Measurements from ENCODE around the gene IGFL2.

The IGFL2 gene

DNA sequence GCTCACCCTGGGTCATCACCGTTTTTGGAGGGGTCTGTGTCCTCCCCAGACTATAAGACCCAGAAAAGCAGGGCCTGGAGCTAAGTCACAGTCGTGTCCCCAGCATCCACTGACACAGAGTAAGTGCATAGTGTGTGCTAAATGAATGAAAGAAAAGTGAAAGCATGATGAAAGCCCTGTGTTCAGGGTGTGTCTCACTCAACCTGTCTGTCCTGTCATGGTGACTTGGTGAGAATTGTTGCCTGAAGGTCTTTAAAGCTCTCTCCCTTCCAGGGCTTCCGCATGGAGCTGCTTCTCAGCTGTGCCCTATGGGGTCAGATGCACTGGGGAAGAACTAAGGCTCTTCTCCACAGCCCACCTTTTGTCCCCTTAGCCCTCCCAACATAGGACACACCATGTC, 61.0 kb downstream of the IGFL2 start:
- no peak for DNase-seq

DNA sequence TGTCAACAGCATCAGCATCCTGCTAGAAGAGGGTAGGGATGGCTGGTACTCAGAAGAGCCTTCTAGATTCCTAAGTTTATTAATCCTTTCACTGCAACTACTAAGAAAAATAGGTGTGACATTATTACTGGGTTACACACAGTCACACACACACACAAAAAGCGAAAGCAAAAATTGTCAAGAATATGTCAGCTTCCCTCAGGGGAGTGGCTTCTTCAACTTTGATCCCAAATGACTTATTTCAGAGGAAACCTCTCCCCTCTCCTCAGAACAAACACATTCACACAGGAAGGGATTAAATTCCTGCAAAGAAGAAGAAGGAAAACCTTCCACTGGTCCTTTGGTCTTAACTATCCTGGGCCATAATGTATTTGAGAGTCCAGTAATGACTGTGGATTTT, 61.4 kb downstream of the IGFL2 start:
- DNase-seq = no peak

DNA sequence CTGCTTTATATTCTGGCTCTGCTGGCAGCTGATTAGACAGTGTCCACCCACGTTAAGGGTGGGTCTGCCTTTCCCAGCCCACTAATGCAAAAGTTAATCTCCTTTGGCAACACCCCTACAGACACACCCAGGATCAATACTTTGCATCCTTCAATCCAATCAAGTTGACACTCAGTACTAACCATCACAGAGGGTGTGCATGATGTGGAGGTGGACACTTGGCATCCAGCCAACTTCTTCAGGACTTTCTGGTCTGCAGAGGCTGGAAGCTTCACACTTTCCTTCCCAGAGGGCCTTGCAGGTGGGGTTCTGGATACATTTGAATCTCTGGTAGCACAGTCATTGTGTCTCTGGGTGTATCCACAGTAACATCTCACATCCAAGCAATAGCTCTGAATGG, 62.6 kb downstream of the IGFL2 start:
- no peak for DNase-seq

Measured in suppressor macrophage (primary cell).